Ishikawa (cell line): Measurements from ENCODE around the gene PPP1R13L.

Source experiments
- CEBPB ChIP-seq: IDR thresholded peaks from 2 replicates; pipeline ENCODE4 v1.6.1; 2012
- CREB1 ChIP-seq: IDR thresholded peaks from 2 replicates; pipeline ENCODE4 v1.6.1; 2012; ENCODE audit warnings: low read depth
- EGR1 ChIP-seq: IDR thresholded peaks from 2 replicates; pipeline ENCODE4 v1.6.1; 2012
- EP300 ChIP-seq: IDR thresholded peaks from 2 replicates; pipeline ENCODE4 v1.6.1; 2012; ENCODE audit warnings: borderline replicate concordance
- MAX ChIP-seq: IDR thresholded peaks from 2 replicates; pipeline ENCODE4 v1.6.1; 2012
- NFIC ChIP-seq: IDR thresholded peaks from 2 replicates; pipeline ENCODE4 v1.6.1; 2012
- RAD21 ChIP-seq: IDR thresholded peaks from 2 replicates; pipeline ENCODE4 v1.6.1; 2012; ENCODE audit warnings: low read depth
- REST ChIP-seq: IDR thresholded peaks from 2 replicates; pipeline ENCODE4 v1.6.1; 2012; ENCODE audit warnings: low read depth, mild to moderate bottlenecking
- TAF1 ChIP-seq: IDR thresholded peaks from 2 replicates; pipeline ENCODE4 v1.6.1; 2012; ENCODE audit warnings: low read depth, mild to moderate bottlenecking
- TCF12 ChIP-seq: IDR thresholded peaks from 2 replicates; pipeline ENCODE4 v1.6.1; 2012; ENCODE audit warnings: low read depth
- TEAD4 ChIP-seq: IDR thresholded peaks from 2 replicates; pipeline ENCODE4 v1.6.1; 2012
- USF1 ChIP-seq: IDR thresholded peaks from 2 replicates; pipeline ENCODE4 v1.6.1; 2012
- YY1 ChIP-seq: IDR thresholded peaks from 2 replicates; pipeline ENCODE4 v1.6.1; 2012; ENCODE audit warnings: low read depth

GRCh38 chr19:45440259-45440638 lies 35.4 kb upstream of the PPP1R13L start:
- TF ChIP-seq EGR1, result no peak
- TF ChIP-seq EP300, result no peak
- no peak for TF ChIP-seq RAD21
- no peak for TF ChIP-seq YY1
- no peak for TF ChIP-seq TAF1
- TF ChIP-seq USF1, result no peak
- TF ChIP-seq REST, result no peak
- TF ChIP-seq CEBPB, result no peak
- TF ChIP-seq TEAD4, result no peak
- no peak for TF ChIP-seq MAX
- TF ChIP-seq TCF12, result no peak
- no peak for TF ChIP-seq CREB1
- TF ChIP-seq NFIC, result no peak
